NCI-H82 treated with DMSO at 0.1 percent for 48 hours (cell line): ENCODE data around the gene CELF4.

Experiments used
- DNase-seq: peaks from one replicate; lab custom pipeline; 2025; ENCODE audit not compliant: unreplicated experiment; lab: John Stamatoyannopoulos, UW

The CELF4 gene

DNA sequence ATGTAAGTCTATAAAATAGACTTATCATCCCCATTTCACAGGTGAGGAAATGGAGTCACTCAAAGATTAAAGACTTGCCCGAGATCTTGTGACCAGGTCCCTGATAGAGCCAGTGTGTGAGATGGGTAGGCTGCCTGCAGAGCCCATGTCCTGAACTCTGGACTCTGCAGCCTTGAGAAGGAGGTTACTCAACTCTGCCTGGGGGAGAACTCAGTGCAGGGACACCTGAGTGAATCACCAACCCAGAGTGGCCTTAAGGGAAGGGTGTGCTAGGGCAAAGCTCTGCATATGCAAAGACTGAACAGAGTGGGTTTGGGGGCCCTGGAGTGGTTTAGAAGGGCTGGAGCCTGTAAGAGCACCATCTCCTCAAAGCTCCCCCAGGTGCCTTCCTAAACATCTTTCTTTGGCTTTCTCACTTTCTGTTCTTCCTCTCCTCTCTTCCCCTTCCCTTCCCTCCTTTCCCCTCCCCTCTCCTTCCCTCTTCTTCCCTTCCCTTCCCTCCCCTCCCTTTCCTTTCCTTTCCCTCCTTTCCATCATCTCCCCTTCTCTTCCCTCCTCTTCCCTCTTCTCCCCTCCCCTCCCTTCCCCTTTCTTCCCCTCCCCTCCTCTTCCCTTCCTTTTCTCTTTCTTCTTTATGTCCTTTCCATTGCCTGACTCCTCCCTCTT is 67.6 kb downstream of the CELF4 start:
- DNase-seq: no peak

DNA sequence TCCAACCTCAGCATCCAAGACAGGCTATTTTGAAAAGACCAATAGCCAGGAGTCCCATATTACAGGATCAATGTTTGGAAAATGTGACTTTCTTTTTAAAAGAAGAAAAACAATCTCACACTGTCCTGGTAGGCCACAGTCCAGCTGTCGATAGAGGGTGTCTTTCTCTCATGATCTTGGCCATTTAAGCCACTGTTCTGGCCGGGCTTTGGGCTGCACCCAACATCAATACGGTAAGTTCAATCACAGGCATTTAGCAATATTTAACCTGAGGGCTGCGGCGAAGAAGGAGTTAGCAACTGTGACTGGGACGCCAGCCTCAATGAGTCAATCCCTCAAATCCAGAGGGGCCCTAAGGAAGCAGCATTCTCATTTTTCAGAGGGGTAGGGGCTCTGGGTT is 69.0 kb downstream of the CELF4 start:
- DNase-seq: no peak

DNA sequence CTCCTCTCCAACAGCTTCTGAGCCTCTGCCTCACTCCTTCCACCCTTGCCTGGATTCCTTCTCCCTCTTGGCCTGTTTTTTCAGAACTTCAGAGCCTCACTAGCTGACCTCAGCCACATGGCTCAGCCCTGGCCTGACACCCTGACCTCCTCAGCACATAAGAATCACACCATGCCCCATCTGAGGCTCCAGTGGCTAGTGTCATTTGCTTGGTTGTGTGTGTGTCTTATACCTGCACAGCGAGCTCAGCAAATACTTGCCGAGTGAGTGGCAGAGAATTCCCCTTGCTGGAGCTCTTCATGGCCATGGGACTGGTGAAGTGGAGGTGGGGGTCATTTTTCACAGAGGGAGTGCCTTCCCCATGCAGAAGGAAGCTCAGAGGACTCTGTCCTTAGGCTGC is 70.2 kb downstream of the CELF4 start:
- no peak for DNase-seq

DNA sequence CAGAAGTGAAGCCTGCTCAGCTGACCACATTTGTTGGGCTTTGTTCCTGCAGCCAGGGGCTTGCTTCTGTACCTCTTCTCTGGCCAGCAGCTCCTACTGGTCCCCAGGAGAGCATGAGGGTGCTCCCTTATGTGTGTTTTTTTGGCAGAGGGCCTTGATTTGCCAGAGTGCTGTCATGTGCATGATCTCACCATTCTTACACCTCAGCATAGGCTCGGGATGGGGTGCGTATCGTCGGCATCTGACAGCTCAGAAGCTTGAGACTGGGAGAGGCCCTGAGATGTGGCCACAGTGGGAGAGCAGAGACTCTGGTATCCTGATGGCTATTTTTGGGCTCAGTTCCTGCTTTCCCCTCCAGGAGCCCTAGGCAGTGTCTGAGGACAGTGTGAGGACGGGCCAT is 71.2 kb downstream of the CELF4 start:
- no peak for DNase-seq

DNA sequence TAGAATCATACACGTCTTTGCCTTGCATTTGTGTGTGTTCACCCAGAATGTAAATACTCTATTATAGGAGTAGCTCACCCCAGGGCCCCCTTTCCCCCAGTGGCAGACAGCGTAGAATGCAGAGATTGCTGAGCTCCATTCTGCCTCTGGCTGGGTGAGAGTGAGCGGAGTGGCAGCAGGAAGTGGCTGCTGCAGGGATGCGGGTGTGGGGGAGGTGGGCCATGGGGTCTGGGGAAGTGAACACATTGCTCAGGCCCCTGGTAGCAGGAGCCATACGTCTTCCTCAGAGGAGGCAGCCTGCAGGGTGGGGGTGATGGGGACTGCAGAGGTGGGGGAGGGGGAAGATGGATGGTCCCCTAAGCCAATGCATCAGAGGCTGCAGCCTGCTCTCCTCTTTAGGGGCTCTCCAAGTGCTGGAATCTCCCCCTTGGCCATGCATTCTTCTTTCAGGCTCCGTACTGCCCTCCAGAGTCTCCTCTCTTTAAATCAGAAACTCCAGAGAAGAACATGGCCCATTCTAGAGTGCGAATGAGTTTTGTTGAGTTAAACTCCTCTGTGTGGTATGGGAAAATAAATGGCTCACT is 72.2 kb downstream of the CELF4 start:
- DNase-seq: no peak

DNA sequence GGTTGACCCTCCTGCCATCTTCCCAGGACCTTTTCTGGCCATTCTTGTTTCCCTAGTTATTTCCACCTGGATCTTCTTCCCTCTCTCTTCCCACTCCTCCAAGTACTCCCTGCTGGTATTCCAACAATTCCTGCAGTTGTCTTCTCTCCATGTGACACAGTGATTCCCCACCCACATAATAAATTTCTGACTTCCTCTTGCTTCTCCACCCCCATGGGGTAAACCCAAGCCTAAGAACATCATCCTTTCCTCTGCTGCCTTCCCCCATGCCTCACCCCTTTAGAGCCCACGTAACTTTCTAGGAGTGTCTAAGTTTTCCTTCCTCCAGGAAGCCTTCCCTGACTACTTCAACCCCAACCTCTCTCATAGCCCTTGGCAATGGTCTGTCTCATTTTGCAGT is 72.6 kb downstream of the CELF4 start:
- DNase-seq: no peak

DNA sequence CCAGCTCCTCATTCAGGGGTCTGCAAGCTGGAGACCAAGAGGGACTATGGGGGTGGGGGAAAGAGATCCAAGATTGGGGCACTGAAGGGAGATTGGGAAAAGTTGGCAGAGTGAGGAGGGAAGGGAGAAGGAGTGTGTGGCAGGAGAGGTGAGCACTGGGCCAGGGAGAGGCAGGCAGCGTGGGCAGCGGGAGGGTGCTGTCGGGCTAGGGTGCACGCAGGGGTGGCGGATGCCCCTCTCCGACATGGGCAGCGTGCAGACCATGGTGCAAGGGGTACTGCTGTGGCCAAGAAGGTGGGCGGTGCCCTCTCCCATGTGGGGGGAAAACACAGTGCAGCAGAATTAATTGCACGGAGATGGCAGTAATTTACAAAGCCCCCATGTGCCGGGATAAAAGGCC is 74.1 kb downstream of the CELF4 start:
- DNase-seq: no peak

DNA sequence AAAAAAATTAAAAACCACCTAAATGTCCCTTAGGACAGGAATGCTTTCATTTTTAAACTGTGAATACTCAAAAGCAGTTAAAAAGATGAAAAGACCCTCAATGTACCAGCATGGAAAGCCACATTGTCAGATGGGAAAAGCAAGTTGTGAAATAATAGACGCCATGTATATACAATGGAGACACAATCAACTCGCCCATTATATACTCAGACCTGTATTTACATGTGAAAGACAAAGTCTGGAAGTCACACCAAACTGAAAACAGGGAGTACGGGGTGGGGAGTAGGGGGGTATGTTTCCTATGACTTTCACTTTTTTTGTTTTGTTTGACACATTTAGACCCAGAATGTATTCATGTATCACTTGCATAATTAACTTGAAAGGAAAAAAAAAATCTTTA is 75.6 kb downstream of the CELF4 start:
- DNase-seq: no peak

DNA sequence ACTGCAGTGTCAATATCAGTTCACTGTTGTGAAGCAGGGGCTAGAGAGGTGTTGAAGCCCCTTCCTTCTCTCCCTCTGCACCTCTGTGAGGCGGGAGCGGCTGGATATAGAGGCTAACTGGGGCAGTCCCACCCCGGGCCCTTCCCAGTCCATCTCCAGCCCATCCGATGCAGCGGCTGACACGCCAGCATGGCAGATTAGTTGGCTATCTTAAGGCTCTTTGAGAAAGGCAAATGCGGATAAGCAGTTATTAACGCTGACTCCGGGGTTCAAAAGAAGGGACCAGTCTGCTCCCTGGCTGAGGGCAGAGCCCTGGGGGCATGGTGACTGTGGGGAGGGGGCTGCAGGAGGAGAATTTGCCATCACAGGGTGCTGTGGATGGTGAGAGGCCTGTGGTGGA is 76.6 kb downstream of the CELF4 start:
- no peak for DNase-seq

DNA sequence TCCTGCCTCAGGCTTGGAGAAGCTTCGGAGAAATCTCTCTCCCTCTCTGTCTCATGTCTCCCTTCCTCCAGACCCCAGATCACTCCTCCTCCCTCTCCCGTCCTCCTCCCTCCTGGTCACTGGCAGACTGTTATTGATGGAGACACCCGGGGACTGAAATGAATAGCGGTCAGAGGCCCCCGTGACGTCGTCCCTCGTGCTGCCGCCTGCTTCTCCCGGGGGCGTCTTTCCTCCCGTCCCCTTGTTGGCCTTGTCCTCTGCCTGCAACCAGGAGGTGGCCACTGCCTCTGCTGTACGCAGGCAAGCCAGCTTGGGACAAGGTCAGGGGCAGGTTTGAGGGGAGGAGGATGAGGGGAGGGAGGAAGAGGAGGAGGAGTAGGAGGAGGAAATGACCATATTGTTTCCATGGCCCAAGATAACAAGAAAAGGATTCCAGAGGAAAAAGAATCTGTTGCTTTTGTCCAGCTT is 78.2 kb downstream of the CELF4 start:
- no peak for DNase-seq

DNA sequence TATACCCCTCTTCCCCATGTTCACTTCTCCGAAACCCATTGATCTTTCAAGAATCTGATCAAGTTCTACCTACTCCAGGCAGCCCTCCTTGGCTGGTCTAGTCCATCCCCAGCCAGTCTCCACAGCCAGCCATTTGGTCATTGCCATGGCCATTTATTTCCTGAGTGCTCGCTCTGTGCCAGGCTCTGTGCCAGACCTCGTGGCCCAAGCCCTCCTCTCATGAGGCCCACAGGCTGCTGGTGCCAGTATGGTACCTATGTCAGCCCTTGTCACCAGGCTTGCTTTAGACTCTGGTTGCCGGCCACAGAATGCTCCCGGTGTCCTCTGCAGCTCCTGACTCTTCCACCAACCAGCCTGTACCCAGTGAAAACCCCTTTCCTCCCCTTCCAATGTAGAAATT is 78.8 kb downstream of the CELF4 start:
- no peak for DNase-seq

DNA sequence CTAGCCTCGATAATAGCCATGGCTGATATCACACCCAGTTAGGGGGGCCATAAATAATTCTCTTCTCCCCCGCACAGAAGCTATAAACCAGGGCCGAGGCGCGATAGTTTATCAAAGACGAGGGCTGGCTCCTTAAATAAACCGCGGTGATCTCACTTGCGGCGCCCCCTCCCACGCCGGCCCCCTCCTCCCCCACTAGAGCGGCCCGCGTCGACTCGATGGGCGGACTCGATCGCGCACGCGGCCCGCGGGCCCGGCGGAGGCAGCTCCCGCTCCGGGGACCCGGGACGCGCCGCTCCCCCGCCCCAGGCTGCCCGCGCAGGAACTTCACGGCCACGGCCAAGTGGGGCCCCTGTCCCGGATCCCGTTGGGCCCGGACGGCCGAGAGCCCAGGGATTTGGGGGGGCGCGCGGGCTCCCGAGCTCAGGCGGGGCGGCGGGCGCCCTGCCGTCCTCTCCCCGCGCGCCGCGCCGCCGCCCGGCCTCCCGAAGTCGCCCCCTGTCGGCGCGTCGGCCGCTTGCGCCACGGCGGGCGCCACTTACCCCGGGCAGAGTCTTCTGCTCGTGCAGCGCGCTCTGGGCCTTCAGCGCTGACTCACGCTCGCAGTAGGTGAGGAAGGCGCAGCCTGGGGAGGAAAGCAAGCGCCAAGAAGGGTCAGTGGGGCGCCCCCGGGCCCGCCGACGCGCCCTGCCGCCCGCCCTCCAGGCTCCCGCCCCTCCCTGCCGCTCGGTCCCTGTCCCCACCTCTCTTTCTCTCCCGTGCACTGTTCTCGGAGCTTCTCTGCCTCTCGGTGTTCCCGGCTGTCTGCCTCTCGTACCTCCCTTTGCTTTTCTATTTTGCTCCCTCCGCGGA is 80.4 kb downstream of the CELF4 start:
- no peak for DNase-seq

DNA sequence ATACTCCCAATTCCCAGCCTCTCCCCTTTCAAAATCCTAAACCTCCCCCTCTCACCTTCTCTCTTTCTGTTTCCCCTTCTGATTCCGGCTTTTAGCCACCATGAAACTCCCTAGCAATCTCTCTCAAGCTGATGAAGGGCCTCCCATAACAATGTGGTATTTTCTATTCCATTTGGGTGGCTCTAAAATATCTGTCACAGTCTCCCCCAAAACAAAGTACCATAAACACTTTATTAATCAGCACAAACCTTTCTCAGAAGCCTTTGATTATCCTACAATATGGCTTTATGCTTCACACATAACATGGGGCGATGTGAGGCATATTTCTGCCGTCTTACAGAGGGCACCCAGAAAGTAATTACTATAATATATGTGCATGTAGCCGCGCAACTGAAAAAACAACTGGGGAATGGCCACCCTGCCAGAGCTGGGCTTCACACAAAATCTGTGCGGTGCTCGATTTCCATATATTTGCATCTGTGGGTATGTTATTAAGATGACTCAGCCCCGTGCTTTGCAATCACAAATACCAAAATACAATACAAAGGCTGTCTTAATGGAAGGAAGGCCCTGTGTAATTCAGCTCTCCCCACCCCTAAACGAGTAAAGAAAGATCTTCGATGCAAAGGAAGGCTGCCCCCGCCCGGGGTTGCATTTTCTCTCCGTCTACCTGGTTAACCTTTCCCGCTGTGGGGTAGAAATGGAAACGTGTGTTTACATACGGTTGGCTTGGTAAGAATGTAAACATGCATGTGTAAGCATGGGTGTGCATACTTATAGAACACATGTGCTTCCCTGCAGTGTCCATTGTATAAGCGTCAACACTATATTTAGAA is 81.4 kb downstream of the CELF4 start:
- no peak for DNase-seq

DNA sequence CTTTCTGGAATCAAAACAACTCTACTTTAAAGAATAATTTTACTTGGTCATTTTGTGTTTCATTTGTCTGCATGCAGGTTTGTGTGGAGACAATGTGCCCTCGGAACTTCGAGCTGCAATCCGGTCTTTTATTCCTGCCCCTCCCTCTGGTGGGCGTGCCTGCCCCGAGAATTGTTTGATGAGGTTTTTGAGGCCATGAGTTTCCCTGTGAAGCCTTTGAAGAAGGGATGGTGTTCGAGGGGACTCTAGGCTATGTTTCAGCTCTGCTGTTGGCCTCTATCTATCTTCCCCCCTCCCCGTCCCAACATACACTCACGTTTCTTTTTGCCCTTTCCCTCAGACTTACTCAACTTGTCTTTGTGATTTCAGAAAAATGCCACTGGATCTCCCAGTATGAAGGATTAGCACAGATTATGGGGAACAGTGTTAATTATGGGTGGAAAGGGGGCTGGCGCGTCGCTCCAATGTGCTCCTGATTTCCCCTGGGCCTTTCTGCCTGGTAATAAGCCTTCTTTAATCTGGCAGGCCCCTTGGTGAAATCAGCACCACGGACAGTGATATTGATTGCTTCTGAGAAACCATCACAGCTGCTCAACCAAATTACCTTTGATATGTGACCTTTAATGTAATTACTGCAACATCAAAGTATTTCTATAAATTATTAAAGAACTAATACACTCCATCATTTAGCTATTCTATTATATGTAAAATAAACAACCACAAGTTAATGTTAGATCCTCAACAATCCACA is 82.2 kb downstream of the CELF4 start:
- DNase-seq: peak; percentile 54

DNA sequence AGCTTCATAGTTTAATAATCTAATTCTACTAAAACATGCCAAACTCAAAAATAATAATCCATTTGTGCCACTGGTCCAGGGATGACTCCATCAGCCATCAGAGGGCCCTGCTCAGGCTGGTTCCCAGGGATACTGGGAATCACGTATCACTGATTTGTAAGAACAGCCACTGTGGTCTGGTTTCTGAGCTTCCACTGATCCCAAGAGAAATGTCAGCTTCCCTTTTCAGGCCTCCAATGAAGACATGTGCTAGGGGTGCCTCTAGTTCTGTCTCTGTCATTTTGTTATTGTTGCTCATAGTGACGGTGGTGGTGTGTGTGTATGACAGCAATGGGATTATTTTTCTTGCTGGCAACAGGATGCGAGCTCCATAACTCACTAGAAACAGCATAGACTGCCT is 83.2 kb downstream of the CELF4 start:
- DNase-seq: no peak

DNA sequence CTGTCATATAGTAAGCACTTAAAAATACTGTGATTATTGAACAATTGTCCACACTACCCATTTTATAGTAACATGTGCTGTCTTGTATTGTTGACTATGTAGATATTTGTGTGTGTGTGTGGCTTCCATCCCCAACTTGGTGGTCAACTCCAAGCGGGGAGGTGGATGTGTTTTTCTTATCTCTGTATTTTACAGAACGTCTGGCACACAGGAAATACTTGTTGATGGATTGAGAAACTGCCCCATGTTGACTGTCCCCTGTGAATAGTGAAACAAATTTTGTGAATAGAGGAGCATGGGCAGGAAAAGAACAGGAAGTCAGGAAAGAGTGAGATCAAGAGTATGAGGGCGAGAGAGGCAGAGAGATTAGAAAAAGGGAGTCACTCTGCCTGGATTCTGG is 83.6 kb downstream of the CELF4 start:
- no peak for DNase-seq

DNA sequence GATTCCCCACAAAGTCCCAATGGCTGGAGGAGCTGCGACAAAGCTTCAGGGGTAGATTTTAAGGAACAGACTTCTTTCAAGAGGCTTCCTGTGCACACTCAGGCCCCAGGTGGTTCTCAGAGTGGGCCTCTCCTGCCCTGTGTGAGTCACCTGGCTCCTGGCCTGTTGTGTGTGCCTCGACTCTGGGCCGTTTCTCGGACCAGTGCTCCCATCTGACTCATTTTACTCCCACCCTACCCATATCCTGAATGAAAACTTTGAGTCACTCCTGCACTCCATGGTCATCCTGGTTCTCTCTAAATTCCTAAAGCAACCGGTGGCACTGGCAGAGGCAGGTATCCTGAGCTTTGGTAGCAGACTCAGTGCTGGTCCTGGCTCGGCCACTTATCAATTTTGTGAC is 84.1 kb downstream of the CELF4 start:
- no peak for DNase-seq

DNA sequence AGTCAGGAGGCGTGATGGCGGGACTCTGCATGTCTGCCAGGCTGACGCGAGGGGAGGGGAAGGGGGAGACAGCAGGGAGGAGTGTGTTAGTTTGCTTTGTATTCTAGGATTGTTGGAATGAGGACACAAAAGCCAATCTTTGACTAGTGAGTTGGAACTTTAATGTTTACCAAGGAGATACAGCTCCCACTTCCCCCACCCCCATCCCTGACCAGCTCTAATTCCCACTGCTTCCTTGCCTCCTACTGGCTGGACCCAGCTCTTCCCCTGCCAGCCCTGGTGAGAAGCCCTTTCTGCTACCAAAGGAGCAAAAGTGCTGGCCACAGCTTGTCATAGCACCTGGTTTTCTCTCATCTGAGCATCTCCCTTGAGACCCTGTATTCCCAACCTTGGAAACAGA is 84.5 kb downstream of the CELF4 start:
- no peak for DNase-seq

DNA sequence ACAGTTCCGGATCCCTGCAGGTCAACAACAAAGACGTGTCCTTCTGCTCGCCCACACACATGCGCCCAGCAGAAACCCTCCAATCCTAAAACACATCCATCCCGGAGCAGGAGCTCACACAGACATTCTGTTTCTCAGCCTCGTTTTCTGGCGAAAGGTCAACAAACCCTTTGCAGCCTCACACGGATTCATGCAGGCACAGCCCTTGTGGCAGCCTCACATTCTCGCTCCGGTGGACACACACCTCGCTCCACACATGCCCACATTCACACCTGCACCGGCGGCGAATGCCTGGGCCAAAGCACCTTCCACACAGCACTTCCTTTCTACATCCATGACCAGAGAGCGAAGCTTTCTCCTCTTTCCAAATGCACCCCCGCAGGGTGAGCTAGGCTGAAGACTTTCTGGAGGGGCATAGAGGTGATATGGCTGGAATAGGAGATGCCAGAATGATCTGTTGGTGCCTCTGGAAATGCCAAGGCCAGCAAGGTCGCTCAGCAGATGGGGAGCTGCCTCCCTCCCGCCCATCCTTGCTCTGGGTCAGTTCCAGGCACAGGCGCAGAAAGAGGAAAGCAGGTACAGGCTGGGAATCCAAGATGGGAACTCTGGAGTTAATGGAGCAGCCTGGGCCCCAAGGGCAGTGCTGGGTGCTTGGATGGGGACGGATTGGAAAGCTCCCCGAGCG is 88.8 kb downstream of the CELF4 start:
- no peak for DNase-seq

DNA sequence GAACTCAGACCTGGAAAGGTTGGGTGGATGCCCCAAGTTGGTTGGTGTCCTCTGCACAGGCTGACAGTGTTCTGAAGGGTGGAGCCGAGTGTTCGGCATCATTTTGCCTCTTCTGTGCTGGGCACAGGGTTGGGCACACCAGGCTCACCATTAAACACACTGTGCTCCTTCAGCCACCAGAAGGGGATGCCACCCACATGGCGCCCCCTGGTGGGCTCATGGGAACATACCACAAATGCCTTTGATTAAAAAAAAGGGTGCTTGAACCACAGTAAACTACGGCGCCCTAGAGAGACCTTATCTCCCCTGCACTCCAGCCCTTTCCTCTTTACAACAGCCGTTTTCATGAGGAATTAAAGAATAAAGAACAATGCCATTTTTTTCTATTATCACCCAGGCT is 89.4 kb downstream of the CELF4 start:
- no peak for DNase-seq
